H9 (cell line): Measurements from ENCODE around the gene CDY1. TPM values are rescaled to one million over a fixed set of nuclear protein-coding genes. Genes with fewer than 3 reads are reported as not detected.
"Not testable (repeated sequence)": the region's sequence is repeated elsewhere in the genome, so short reads cannot be mapped to it uniquely, and the experiment has no call there.

ENCODE experiments used
- DNase-seq: peaks from one replicate; pipeline ENCODE4 v3.0.0-alpha.2; 2017
- H2AFZ ChIP-seq: one replicate; pipeline ENCODE4 v1.6.1; 2013; ENCODE audit warnings: mild to moderate bottlenecking, low read length, control low read depth, moderate library complexity
- H2AK5ac ChIP-seq: 2 replicates; pipeline ENCODE4 v1.6.1; 2013; ENCODE audit warnings: low read length, control low read depth, mixed read lengths; ENCODE audit not compliant: insufficient read length
- H2BK120ac ChIP-seq: one replicate; pipeline ENCODE4 v1.6.1; 2013; ENCODE audit warnings: low read depth, mild to moderate bottlenecking, low read length, control low read depth, inconsistent platforms; ENCODE audit not compliant: poor library complexity, severe bottlenecking
- H2BK12ac ChIP-seq: 2 replicates; pipeline ENCODE4 v1.6.1; 2013; ENCODE audit warnings: low read length, control low read depth, mixed read lengths, low read depth; ENCODE audit not compliant: insufficient read length
- H2BK15ac ChIP-seq: 2 replicates; pipeline ENCODE4 v1.6.1; 2013; ENCODE audit warnings: low read depth, low read length, control low read depth
- H2BK20ac ChIP-seq: one replicate; pipeline ENCODE4 v1.6.1; 2013; ENCODE audit warnings: low read depth, mild to moderate bottlenecking, low read length, control low read depth, inconsistent platforms; ENCODE audit not compliant: poor library complexity, severe bottlenecking
- H2BK5ac ChIP-seq: 2 replicates; pipeline ENCODE4 v1.6.1; 2013; ENCODE audit warnings: low read length, control low read depth, mixed read lengths; ENCODE audit not compliant: insufficient read length
- H3K14ac ChIP-seq: 2 replicates; pipeline ENCODE4 v1.6.1; 2013; ENCODE audit warnings: low read length, control low read depth; ENCODE audit not compliant: insufficient read depth
- H3K18ac ChIP-seq: 2 replicates; pipeline ENCODE4 v1.6.1; 2013; ENCODE audit warnings: low read depth, mild to moderate bottlenecking, mixed read lengths, low read length, control low read depth; ENCODE audit not compliant: insufficient read length
- H3K23ac ChIP-seq: 2 replicates; pipeline ENCODE4 v1.6.1; 2013; ENCODE audit warnings: low read length, control low read depth, mixed read lengths, low read depth; ENCODE audit not compliant: insufficient read length
- H3K23me2 ChIP-seq: 2 replicates; pipeline ENCODE4 v1.6.1; 2013; ENCODE audit warnings: low read depth, mild to moderate bottlenecking, mixed read lengths, low read length, control low read depth; ENCODE audit not compliant: insufficient read length, poor library complexity, severe bottlenecking
- H3K27ac ChIP-seq: 2 replicates; pipeline ENCODE4 v1.5.1; 2013; ENCODE audit warnings: low read length, control low read depth, mixed read lengths, low read depth; ENCODE audit not compliant: insufficient read length
- H3K27me3 ChIP-seq: 2 replicates; pipeline ENCODE4 v1.6.1; 2013; ENCODE audit warnings: low read length, control low read depth, inconsistent platforms; ENCODE audit not compliant: insufficient read depth
- H3K4ac ChIP-seq: 2 replicates; pipeline ENCODE4 v1.6.1; 2013; ENCODE audit warnings: low read depth, mild to moderate bottlenecking, control low read depth, inconsistent platforms, low read length, moderate library complexity
- H3K4me1 ChIP-seq: 2 replicates; pipeline ENCODE4 v1.6.1; 2013; ENCODE audit warnings: low read length, control low read depth, inconsistent platforms; ENCODE audit not compliant: insufficient read depth
- H3K4me2 ChIP-seq: 2 replicates; pipeline ENCODE4 v1.6.1; 2013; ENCODE audit warnings: low read length, control low read depth, mixed read lengths; ENCODE audit not compliant: insufficient read length, insufficient read depth
- H3K56ac ChIP-seq: 2 replicates; pipeline ENCODE4 v1.6.1; 2013; ENCODE audit warnings: low read depth, mild to moderate bottlenecking, mixed read lengths, low read length, control low read depth; ENCODE audit not compliant: insufficient read length
- H3K79me1 ChIP-seq: 2 replicates; pipeline ENCODE4 v1.6.1; 2013; ENCODE audit warnings: low read depth, mild to moderate bottlenecking, moderate library complexity, low read length, control low read depth, inconsistent platforms; ENCODE audit not compliant: insufficient read depth, poor library complexity, severe bottlenecking
- H3K79me2 ChIP-seq: 2 replicates; pipeline ENCODE4 v1.6.1; 2013; ENCODE audit warnings: low read length, control low read depth, inconsistent platforms; ENCODE audit not compliant: insufficient read depth
- H3K9ac ChIP-seq: 2 replicates; pipeline ENCODE4 v1.6.1; 2013; ENCODE audit warnings: low read length, control low read depth, mixed read lengths; ENCODE audit not compliant: insufficient read length; ENCODE audit errors: extremely low read depth
- H3K9me3 ChIP-seq: one replicate; pipeline ENCODE4 v1.6.1; 2013; ENCODE audit warnings: low read depth, low read length, inconsistent platforms; ENCODE audit not compliant: control insufficient read depth
- H3T11ph ChIP-seq: one replicate; pipeline ENCODE4 v1.6.1; 2013; ENCODE audit warnings: mild to moderate bottlenecking, low read length, control low read depth, inconsistent platforms
- H4K20me1 ChIP-seq: one replicate; pipeline ENCODE4 v1.6.1; 2013; ENCODE audit not compliant: control insufficient read depth, insufficient read length, insufficient read depth
- H4K5ac ChIP-seq: 2 replicates; pipeline ENCODE4 v1.6.1; 2013; ENCODE audit warnings: low read depth, mild to moderate bottlenecking, mixed read lengths, low read length, control low read depth; ENCODE audit not compliant: insufficient read length
- H4K8ac ChIP-seq: replicated peaks from 2 replicates; pipeline ENCODE4 v1.6.1; 2013; ENCODE audit warnings: low read length, control low read depth, mixed read lengths, low read depth; ENCODE audit not compliant: insufficient read length
- H4K91ac ChIP-seq: 2 replicates; pipeline ENCODE4 v1.6.1; 2013; ENCODE audit warnings: low read depth, mild to moderate bottlenecking, moderate library complexity, mixed read lengths, low read length, control low read depth; ENCODE audit not compliant: insufficient read length
- H3K27ac Mint-ChIP-seq, 3 experiments: 2 replicates in 2 of 3; 3 replicates in 1 of 3; pipeline ENCODE4 v1.8.0; 2020 to 2021; ENCODE audit warnings: mixed read lengths in 3 of 3, mild to moderate bottlenecking in 1 of 3, moderate library complexity in 1 of 3
- H3K27me3 Mint-ChIP-seq: 2 replicates; pipeline ENCODE4 v1.8.0; 2021; ENCODE audit warnings: low read depth, mild to moderate bottlenecking, moderate library complexity, mixed read lengths
- H3K36me3 Mint-ChIP-seq, 3 experiments: 2 replicates in 2 of 3; 3 replicates in 1 of 3; pipeline ENCODE4 v1.8.0; 2020 to 2021; ENCODE audit warnings: low read depth in 3 of 3, mixed read lengths in 3 of 3; ENCODE audit not compliant: insufficient read depth in 1 of 3
- H3K4me1 Mint-ChIP-seq, 2 experiments: 2 replicates each; pipeline ENCODE4 v1.8.0; 2020; ENCODE audit warnings: mixed read lengths in 2 of 2
- H3K4me3 Mint-ChIP-seq, 2 experiments: 2 replicates in 1 of 2; 3 replicates in 1 of 2; pipeline ENCODE4 v1.8.0; 2020 to 2021; ENCODE audit warnings: mild to moderate bottlenecking in 2 of 2, mixed read lengths in 2 of 2, moderate library complexity in 1 of 2
- H3K9me3 Mint-ChIP-seq, 2 experiments: 2 replicates in 1 of 2; 3 replicates in 1 of 2; pipeline ENCODE4 v1.8.0; 2020; ENCODE audit warnings: mild to moderate bottlenecking in 2 of 2, mixed read lengths in 2 of 2, moderate library complexity in 1 of 2
- WGBS: extraction: QIAGEN DNeasy Blood & Tissue Kit; methylation state at CpG from one replicate; pipeline ENCODE4 v1.1.7; 2013; ENCODE audit warnings: missing lambda C conversion rate, low lambda C conversion rate, mixed read lengths; ENCODE audit not compliant: insufficient read length; ENCODE audit errors: extremely low coverage; 5-methylcytosine and 5-hydroxymethylcytosine counted together
- long read RNA-seq: library from polyadenylated mRNA; unstranded; transcript quantifications from one replicate; pipeline ENCODE4 v2.0.0, GENCODE V29; 2020
- total RNA-seq: library from RNA; stranded (reverse); gene quantifications from 2 replicates; pipeline ENCODE4 v1.2.1, GENCODE V29; 2021

The CDY1 gene
- not detected in 2 replicates for total RNA-seq
- long read RNA-seq, result 0 reads

- not testable (repeated sequence) for H3K27me3 ChIP-seq, H3K27me3 Mint-ChIP-seq, H2BK5ac ChIP-seq, H3K36me3 Mint-ChIP-seq, H3K23me2 ChIP-seq, H2AFZ ChIP-seq, H2BK20ac ChIP-seq, H3K56ac ChIP-seq, H3K27ac ChIP-seq, H3K4ac ChIP-seq, H3K4me1 Mint-ChIP-seq, H3K4me2 ChIP-seq, H3K23ac ChIP-seq, H3K9me3 ChIP-seq, H3K14ac ChIP-seq, H3K9ac ChIP-seq, H3K4me3 Mint-ChIP-seq, H2BK12ac ChIP-seq, H4K20me1 ChIP-seq, DNase-seq, H3K9me3 Mint-ChIP-seq, H2AK5ac ChIP-seq, H3K79me1 ChIP-seq, H4K5ac ChIP-seq, H4K91ac ChIP-seq, H4K8ac ChIP-seq, H3K18ac ChIP-seq, H3K79me2 ChIP-seq, H3K4me1 ChIP-seq, H2BK120ac ChIP-seq, H2BK15ac ChIP-seq, H3K27ac Mint-ChIP-seq, H3T11ph ChIP-seq
- WGBS, result no CpG with 5 or more reads among the region's 2 CpGs
Measured at GRCh38 chrY:25621817-25622216, at the start of gene CDY1. TSS of gene CDY1 (plus strand) at chrY:25622117. CDS start at chrY:25622443, 326 bp downstream.

DNA sequence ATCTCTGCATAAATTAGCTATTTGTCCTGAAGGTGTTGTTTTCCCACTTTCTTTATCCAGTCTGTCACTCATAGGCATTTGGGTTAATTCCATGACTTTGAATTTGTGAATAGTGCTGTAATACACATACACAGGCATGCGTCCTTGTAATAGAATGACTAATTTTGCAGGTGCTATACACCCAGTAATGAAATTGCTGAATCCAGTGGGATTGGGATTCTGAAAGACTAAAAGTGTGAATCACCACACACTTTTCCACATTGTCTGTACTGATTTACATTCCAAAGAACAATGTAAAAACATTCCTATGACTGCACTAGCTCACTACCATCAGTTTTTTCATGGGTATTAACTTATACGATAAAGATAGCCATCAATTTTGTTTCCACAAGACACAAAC is 28.6 kb upstream of the CDY1 start:
- H3K23ac ChIP-seq, H3K27me3 ChIP-seq, H3K23me2 ChIP-seq, H2BK12ac ChIP-seq, H3K4me1 Mint-ChIP-seq, H3K79me1 ChIP-seq, H3K27ac ChIP-seq, H3K4ac ChIP-seq, H3K27ac Mint-ChIP-seq, H3K14ac ChIP-seq, H3T11ph ChIP-seq, H2AFZ ChIP-seq, H3K4me3 Mint-ChIP-seq, H2AK5ac ChIP-seq, H2BK120ac ChIP-seq, H4K20me1 ChIP-seq, H2BK15ac ChIP-seq, H3K27me3 Mint-ChIP-seq, H3K36me3 Mint-ChIP-seq, H2BK5ac ChIP-seq, H4K91ac ChIP-seq, H2BK20ac ChIP-seq, DNase-seq, H3K9me3 Mint-ChIP-seq, H3K9me3 ChIP-seq, H3K79me2 ChIP-seq, H3K4me2 ChIP-seq, H3K9ac ChIP-seq, H3K4me1 ChIP-seq, H3K18ac ChIP-seq, H4K5ac ChIP-seq, H4K8ac ChIP-seq, H3K56ac ChIP-seq: not testable (repeated sequence)
- WGBS, result no CpG with 5 or more reads among the region's 2 CpGs

DNA sequence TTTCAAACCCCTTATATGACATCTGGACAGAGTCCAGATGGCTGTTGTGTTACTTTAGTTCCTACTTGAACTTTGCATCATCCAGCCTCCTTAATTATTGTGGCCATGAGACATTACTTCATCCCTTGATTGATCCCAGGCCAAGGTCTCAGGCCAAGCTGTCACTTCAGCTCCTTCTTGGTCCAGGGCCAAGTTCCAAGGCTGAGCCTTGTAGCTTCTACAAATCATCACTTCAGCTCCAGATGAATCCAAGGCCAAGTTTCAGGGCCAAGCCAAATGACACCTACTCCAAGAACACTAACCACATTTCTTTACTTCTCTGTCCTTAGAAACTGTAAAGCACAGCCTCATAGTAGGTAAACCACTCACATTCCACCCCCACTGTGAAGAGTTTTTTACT is 1.7 kb upstream of the CDY1 start:
- not testable (repeated sequence) for H4K8ac ChIP-seq, H3K4me3 Mint-ChIP-seq, H3K79me2 ChIP-seq, H2BK12ac ChIP-seq, H3K23ac ChIP-seq, H3K23me2 ChIP-seq, H2AFZ ChIP-seq, H3K27me3 Mint-ChIP-seq, H2AK5ac ChIP-seq, H3K9ac ChIP-seq, H3K56ac ChIP-seq, H3K27ac ChIP-seq, H4K91ac ChIP-seq, H3K9me3 Mint-ChIP-seq, H3K4me1 Mint-ChIP-seq, H3K14ac ChIP-seq, H2BK20ac ChIP-seq, H3K79me1 ChIP-seq, H2BK120ac ChIP-seq, H3K18ac ChIP-seq, H3K4me2 ChIP-seq, H3T11ph ChIP-seq, DNase-seq, H3K36me3 Mint-ChIP-seq, H4K5ac ChIP-seq, H4K20me1 ChIP-seq, H3K27ac Mint-ChIP-seq, H2BK5ac ChIP-seq, H2BK15ac ChIP-seq, H3K27me3 ChIP-seq, H3K4ac ChIP-seq, H3K4me1 ChIP-seq, H3K9me3 ChIP-seq
